ENCODE data around the gene MGRN1.

DNA sequence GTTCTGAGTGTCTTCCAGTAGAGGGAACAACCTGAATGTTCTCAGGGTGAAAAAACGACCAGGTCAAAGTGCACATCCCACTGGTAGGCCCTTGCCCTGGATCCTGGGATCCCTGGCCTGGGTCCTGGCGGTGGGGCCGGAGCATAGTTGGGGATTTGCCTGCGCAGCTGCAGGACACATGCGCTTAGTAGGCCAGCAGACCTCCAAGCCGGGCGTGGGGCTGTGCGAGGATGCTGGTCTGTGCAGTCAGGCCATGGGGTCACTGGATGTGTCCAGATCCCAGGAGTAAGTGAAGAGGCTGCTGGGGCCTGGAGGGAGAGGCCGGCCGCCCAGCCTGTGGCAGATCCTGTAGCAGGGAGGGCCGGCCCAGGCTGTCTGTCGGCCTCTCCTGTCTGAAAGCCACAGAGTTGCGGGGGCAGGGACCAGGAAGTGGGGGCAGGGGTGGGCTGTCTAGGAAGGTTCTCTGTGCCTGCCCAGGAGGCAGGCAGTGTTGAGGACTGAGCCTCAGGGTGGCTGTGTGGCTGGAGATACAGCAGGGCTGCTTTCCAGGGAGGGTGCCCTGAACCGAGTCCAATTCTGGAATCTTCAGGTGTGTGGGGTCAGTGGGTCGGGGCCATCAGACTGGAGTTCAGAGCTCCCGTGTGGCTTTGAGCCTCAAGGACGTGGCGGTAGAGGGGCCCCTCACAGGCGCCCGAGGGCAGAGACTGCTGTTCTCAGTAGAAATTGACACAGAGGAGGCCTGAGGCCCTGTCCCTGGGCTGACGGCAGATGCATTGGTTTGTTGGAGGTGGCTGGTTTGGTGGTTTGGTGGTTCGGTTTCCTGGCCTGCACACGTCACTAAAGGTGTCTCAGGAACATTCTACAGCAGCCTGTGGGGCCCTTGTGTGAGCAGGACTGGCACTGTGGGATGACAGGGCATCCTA, 51.5 kb downstream of the MGRN1 start:
- TF ChIP-seq CTCF (IDR thresholded peaks at IDR 0.05) (no peak), POLR2A (IDR thresholded peaks at IDR 0.05) (no peak), POLR2AphosphoS5 (IDR thresholded peaks at IDR 0.05) (no peak), EP300 (IDR thresholded peaks at IDR 0.05) (no peak)
